Osteoblast (primary cell): Measurements from ENCODE around the gene MAGOHB. TPM values are rescaled to one million over a fixed set of nuclear protein-coding genes. Genes with fewer than 3 reads are reported as not detected.

ENCODE experiments used
- DNase-seq: peaks from one replicate; pipeline ENCODE4 v3.0.0; 2011; ENCODE audit warnings: low spot score, mixed read lengths; ENCODE audit not compliant: insufficient read length; ENCODE audit errors: missing footprints
- H2AFZ ChIP-seq: 2 replicates; pipeline ENCODE4 v1.6.0; 2011; ENCODE audit warnings: mild to moderate bottlenecking, low read length
- H3K27ac ChIP-seq: 2 replicates; pipeline ENCODE4 v1.5.1; 2011; ENCODE audit warnings: mild to moderate bottlenecking, low read depth, low read length, moderate library complexity
- H3K27me3 ChIP-seq: 2 replicates; pipeline ENCODE4 v1.6.0; 2012; ENCODE audit warnings: mild to moderate bottlenecking, control low read depth, inconsistent platforms, low read length, moderate library complexity; ENCODE audit not compliant: insufficient read depth
- H3K36me3 ChIP-seq: 2 replicates; pipeline ENCODE4 v1.5.1; 2011; ENCODE audit warnings: mild to moderate bottlenecking, low read length, control low read depth, moderate library complexity; ENCODE audit not compliant: insufficient read depth
- H3K4me1 ChIP-seq: 2 replicates; pipeline ENCODE4 v1.5.1; 2011; ENCODE audit warnings: mild to moderate bottlenecking, low read length, control low read depth, moderate library complexity; ENCODE audit not compliant: insufficient read depth
- H3K4me2 ChIP-seq: 2 replicates; pipeline ENCODE4 v1.6.0; 2011; ENCODE audit warnings: mild to moderate bottlenecking, low read length; ENCODE audit not compliant: insufficient read depth
- H3K4me3 ChIP-seq: fragments of 200-600 bp; sonication (generic); 3 replicates; pipeline ENCODE4 v1.5.1; 2012; ENCODE audit warnings: mild to moderate bottlenecking, low read length, inconsistent platforms; ENCODE audit not compliant: insufficient read depth
- H3K79me2 ChIP-seq: 2 replicates; pipeline ENCODE4 v1.6.0; 2012; ENCODE audit warnings: mild to moderate bottlenecking, low read length, control low read depth, inconsistent platforms; ENCODE audit not compliant: insufficient read depth
- H3K9me3 ChIP-seq: 2 replicates; pipeline ENCODE4 v1.5.1; 2011; ENCODE audit warnings: low read depth, low read length, control low read depth
- H4K20me1 ChIP-seq: 2 replicates; pipeline ENCODE4 v1.6.0; 2012; ENCODE audit warnings: mild to moderate bottlenecking, low read length, control low read depth; ENCODE audit not compliant: insufficient read depth
- total RNA-seq: library from RNA; depleted of rRNA; stranded (reverse); fragments of >200 nt; gene quantifications from 2 replicates; pipeline ENCODE4 v1.2.3, GENCODE V29; 2012
- TF ChIP-seq, protein P1 (sequence below): IDR thresholded peaks from 2 replicates; pipeline ENCODE4 v1.5.1; 2011; ENCODE audit warnings: mild to moderate bottlenecking, low read depth, low read length, moderate library complexity; ENCODE audit errors: extremely low read depth

Gene MAGOHB
- total RNA-seq, 1 donor: 16.3 TPM

DNA sequence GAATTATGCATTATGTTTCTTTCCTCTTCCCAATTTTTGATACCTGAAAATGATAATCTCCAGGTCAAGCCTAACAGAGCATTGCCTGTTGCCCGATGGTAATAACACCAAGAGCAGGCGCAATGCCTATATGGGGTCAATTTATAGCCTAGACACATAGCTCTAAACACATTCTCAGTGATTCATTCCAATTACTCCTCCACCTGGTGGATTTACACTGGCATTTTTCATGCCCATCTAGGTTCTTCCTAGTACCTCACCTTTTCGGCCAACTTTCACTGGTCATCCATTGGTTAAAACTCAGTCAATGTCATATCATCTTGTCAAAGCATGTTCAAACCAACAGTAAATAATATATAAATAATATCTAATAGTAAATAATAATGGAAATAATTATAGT is 54.6 kb downstream of the MAGOHB start:
- H3K27me3 ChIP-seq: peaks cover 4% of the 10 kb centered on the region
- no peak overlapping the region for H3K4me3 ChIP-seq
- TF ChIP-seq, protein P1, sequence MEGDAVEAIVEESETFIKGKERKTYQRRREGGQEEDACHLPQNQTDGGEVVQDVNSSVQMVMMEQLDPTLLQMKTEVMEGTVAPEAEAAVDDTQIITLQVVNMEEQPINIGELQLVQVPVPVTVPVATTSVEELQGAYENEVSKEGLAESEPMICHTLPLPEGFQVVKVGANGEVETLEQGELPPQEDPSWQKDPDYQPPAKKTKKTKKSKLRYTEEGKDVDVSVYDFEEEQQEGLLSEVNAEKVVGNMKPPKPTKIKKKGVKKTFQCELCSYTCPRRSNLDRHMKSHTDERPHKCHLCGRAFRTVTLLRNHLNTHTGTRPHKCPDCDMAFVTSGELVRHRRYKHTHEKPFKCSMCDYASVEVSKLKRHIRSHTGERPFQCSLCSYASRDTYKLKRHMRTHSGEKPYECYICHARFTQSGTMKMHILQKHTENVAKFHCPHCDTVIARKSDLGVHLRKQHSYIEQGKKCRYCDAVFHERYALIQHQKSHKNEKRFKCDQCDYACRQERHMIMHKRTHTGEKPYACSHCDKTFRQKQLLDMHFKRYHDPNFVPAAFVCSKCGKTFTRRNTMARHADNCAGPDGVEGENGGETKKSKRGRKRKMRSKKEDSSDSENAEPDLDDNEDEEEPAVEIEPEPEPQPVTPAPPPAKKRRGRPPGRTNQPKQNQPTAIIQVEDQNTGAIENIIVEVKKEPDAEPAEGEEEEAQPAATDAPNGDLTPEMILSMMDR: no peak
- H3K27ac ChIP-seq: no peak overlapping the region
- H2AFZ ChIP-seq: no peak overlapping the region
- no peaks in the 10 kb centered on the region for H4K20me1 ChIP-seq
- no peaks in the 10 kb centered on the region for H3K9me3 ChIP-seq
- H3K79me2 ChIP-seq: no peaks in the 10 kb centered on the region
- no peak for DNase-seq
- H3K4me2 ChIP-seq: no peak overlapping the region
- peaks cover 6% of the 10 kb centered on the region for H3K4me1 ChIP-seq
- no peaks in the 10 kb centered on the region for H3K36me3 ChIP-seq

DNA sequence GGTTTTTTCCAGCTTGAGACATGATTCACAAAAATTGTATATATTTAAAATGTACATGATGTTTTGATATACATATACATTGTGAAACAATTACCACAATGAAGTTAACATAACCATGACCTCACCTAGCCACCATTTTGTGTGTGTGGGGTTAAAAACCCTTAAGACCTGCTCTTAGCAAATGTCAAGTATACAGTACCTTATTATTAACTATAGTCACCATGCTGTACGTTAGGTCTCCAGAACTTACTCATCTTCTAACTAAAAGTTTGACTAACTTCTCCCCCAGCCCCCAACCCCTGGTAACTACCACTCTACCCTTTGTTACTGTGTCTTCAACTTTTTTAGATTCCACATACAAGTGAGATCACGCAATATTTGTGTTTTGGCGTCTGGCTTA is 55.1 kb downstream of the MAGOHB start:
- no peaks in the 10 kb centered on the region for H4K20me1 ChIP-seq
- peaks cover 6% of the 10 kb centered on the region for H3K4me1 ChIP-seq
- no peak overlapping the region for H2AFZ ChIP-seq
- TF ChIP-seq, protein P1: no peak
- no peaks in the 10 kb centered on the region for H3K79me2 ChIP-seq
- H3K36me3 ChIP-seq: no peaks in the 10 kb centered on the region
- H3K27me3 ChIP-seq: peaks cover 4% of the 10 kb centered on the region
- H3K4me3 ChIP-seq: no peak overlapping the region
- no peak overlapping the region for H3K4me2 ChIP-seq
- no peak for DNase-seq
- no peak overlapping the region for H3K27ac ChIP-seq
- no peaks in the 10 kb centered on the region for H3K9me3 ChIP-seq

DNA sequence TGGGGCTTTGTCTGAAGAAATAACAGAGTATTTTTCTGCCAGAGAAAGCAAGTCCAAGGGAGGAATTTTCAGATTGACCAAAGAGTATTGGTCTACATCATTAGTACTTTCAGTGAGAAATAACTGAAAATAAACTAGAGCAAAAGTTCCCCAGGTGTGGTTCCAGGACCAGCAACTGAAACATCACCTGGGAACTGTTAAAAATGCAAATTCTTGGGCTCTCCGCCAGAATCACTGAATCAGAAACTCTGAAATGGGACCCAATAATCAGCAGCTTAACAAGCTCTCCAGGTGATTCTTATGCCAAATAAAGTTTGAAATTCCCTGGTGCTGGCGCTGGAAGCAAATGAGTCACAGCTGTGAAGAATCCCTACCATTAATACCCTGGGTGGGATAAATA is 55.6 kb downstream of the MAGOHB start:
- TF ChIP-seq, protein P1: no peak
- Histone ChIP-seq H3K4me2 (no peak overlapping the region), H4K20me1 (no peaks in the 10 kb centered on the region), H2AFZ (no peak overlapping the region), H3K27me3 (peaks cover 4% of the 10 kb centered on the region), H3K4me3 (no peak overlapping the region), H3K27ac (no peak overlapping the region), H3K4me1 (peaks cover 3% of the 10 kb centered on the region), H3K9me3 (no peaks in the 10 kb centered on the region), H3K36me3 (no peaks in the 10 kb centered on the region), H3K79me2 (no peaks in the 10 kb centered on the region)
- DNase-seq: no peak

DNA sequence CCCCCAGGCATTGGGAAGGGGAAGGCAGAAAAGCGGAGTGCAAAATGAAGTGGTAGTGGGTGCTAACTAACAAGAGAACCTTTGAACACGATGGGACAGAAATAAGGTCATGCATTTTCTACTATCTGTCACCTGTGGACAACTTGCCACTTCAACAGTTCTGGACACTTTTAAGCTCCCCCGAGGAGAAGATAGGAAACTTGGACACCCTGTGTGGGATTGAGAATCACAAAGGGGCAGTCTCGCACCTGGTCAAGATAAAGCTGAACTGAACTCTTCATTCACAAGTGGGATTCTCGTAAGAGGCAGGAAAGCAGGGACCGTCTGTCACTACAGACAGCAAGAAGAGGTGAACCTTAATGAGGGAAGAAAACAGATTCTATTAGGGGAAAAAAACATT is 56.1 kb downstream of the MAGOHB start:
- no peak overlapping the region for H3K4me2 ChIP-seq
- H3K79me2 ChIP-seq: no peaks in the 10 kb centered on the region

More for the DNA sequence above, 56.1 kb downstream of the MAGOHB start:
- H3K4me1 ChIP-seq: no peaks in the 10 kb centered on the region
- no peaks in the 10 kb centered on the region for H4K20me1 ChIP-seq
- H3K36me3 ChIP-seq: no peaks in the 10 kb centered on the region
- no peak for DNase-seq
- H3K9me3 ChIP-seq: no peaks in the 10 kb centered on the region
- no peak overlapping the region for H3K4me3 ChIP-seq
- TF ChIP-seq, protein P1: no peak
- no peak overlapping the region for H3K27ac ChIP-seq
- H2AFZ ChIP-seq: no peak overlapping the region
- peaks cover 4% of the 10 kb centered on the region for H3K27me3 ChIP-seq
